SU-DHL-6 (cell line): ENCODE measurements around the gene GRHL3.

Source experiments
- CTCF ChIP-seq: fragments of 200-600 bp; sonication (generic); IDR thresholded peaks from one replicate; pipeline ENCODE4 v1.5.1; 2017; ENCODE audit warnings: antibody characterized with exemption, mild to moderate bottlenecking, low read length, moderate library complexity; ENCODE audit not compliant: insufficient read depth, poor library complexity, severe bottlenecking
- EZH2phosphoT487 ChIP-seq: fragments of 200-600 bp; sonication (generic), shearing (Covaris generic); conservative IDR thresholded peaks from 2 replicates; pipeline ENCODE4 v1.6.1; 2018; ENCODE audit warnings: mild to moderate bottlenecking, antibody characterized with exemption, low read length, moderate library complexity, mixed read lengths

- no peak for TF ChIP-seq CTCF
- TF ChIP-seq EZH2phosphoT487, result no peak
Observed at GRCh38 chr1:24388331-24388885, 69.3 kb downstream of the GRHL3 start.
